Testis (tissue), 2 donors: ENCODE data around the gene ZNF438.

Experiments
- CTCF ChIP-seq, 3 experiments: fragments of 450-650 bp in 2 of 3; fragments of 200-600 bp in 1 of 3; sonication (generic) in 1 of 3; IDR thresholded peaks; one replicate each; pipeline ENCODE4 v1.5.1; 2016 to 2019; ENCODE audit warnings: antibody characterized with exemption in 3 of 3, mild to moderate bottlenecking in 2 of 3, moderate library complexity in 1 of 3
- POLR2A ChIP-seq: fragments of 450-650 bp; IDR thresholded peaks from one replicate; pipeline ENCODE4 v1.6.1; 2017; ENCODE audit warnings: antibody characterized with exemption, mild to moderate bottlenecking, moderate library complexity

GRCh38 chr10:31062856-31063255, 31.2 kb upstream of the ZNF438 start:
- no peak for TF ChIP-seq CTCF (IDR thresholded peaks at IDR 0.05)
- TF ChIP-seq POLR2A = no peak
